Measurements from ENCODE around the gene TSPAN9.

The TSPAN9 gene

GRCh38 chr12:3216097-3216496 lies 138.9 kb downstream of the TSPAN9 start:
- DNase-seq = peak; percentile 38

- DNase-seq = no peak
Measured at GRCh38 chr12:3216726-3217682, 139.8 kb downstream of the TSPAN9 start.

- no peak for DNase-seq
Measured at GRCh38 chr12:3217683-3218079, 140.5 kb downstream of the TSPAN9 start.

- DNase-seq = peak; percentile 88
Measured at GRCh38 chr12:3218228-3219171, 141.3 kb downstream of the TSPAN9 start.

GRCh38 chr12:3219233-3219632 lies 142.1 kb downstream of the TSPAN9 start:
- DNase-seq = peak; percentile 30

GRCh38 chr12:3220382-3221321 lies 143.5 kb downstream of the TSPAN9 start:
- DNase-seq = no peak

- DNase-seq = no peak
Measured at GRCh38 chr12:3222306-3222705, 145.1 kb downstream of the TSPAN9 start.

GRCh38 chr12:3222979-3223378 lies 145.8 kb downstream of the TSPAN9 start:
- DNase-seq = peak; percentile 44

GRCh38 chr12:3223601-3224529 lies 146.7 kb downstream of the TSPAN9 start:
- DNase-seq = no peak

GRCh38 chr12:3224530-3224903 lies 147.3 kb downstream of the TSPAN9 start:
- peak; percentile 76 for DNase-seq

GRCh38 chr12:3225154-3225795 lies 148.1 kb downstream of the TSPAN9 start:
- peak; percentile 52 for DNase-seq

GRCh38 chr12:3225796-3226180 lies 148.6 kb downstream of the TSPAN9 start:
- DNase-seq = peak; percentile 52

GRCh38 chr12:3226264-3226663 lies 149.1 kb downstream of the TSPAN9 start:
- DNase-seq = no peak

- DNase-seq = no peak
Measured at GRCh38 chr12:3227076-3227975, 150.1 kb downstream of the TSPAN9 start.

- peak; percentile 28 for DNase-seq
Measured at GRCh38 chr12:3228552-3228951, 151.4 kb downstream of the TSPAN9 start.

GRCh38 chr12:3229577-3229976 lies 152.4 kb downstream of the TSPAN9 start:
- no peak for DNase-seq

GRCh38 chr12:3230758-3231375 lies 153.7 kb downstream of the TSPAN9 start:
- no peak for DNase-seq

- DNase-seq = peak; percentile 81
Measured at GRCh38 chr12:3231399-3231876, 154.3 kb downstream of the TSPAN9 start.

GRCh38 chr12:3233797-3234196 lies 156.6 kb downstream of the TSPAN9 start:
- DNase-seq = no peak
